ENCODE results near the gene TEDC2.

Gene TEDC2

GRCh38 chr16:2497695-2498484 is 38.0 kb downstream of the TEDC2 start:
- DNase-seq = no peak

GRCh38 chr16:2498531-2499253 is 38.8 kb downstream of the TEDC2 start:
- no peak for DNase-seq

GRCh38 chr16:2499454-2499853 is 39.5 kb downstream of the TEDC2 start:
- DNase-seq = no peak

GRCh38 chr16:2499890-2500429 is 40.1 kb downstream of the TEDC2 start:
- DNase-seq = no peak

- DNase-seq = no peak
These were observed 40.6 kb downstream of the TEDC2 start for GRCh38 chr16:2500430-2500917.

GRCh38 chr16:2500918-2501750 is 41.2 kb downstream of the TEDC2 start:
- DNase-seq = peak; percentile 77

- no peak for DNase-seq
These were observed 42.3 kb downstream of the TEDC2 start for GRCh38 chr16:2501946-2502895.

GRCh38 chr16:2505695-2506094 is 45.8 kb downstream of the TEDC2 start:
- no peak for DNase-seq

- DNase-seq = no peak
These were observed 47.2 kb downstream of the TEDC2 start for GRCh38 chr16:2507052-2507659.

GRCh38 chr16:2507665-2508064 is 47.8 kb downstream of the TEDC2 start:
- no peak for DNase-seq

- DNase-seq = no peak
These were observed 49.0 kb downstream of the TEDC2 start for GRCh38 chr16:2508722-2509400.

- no peak for DNase-seq
These were observed 51.4 kb downstream of the TEDC2 start for GRCh38 chr16:2511128-2511800.

GRCh38 chr16:2511996-2512734 is 52.3 kb downstream of the TEDC2 start:
- no peak for DNase-seq

- no peak for DNase-seq
These were observed 53.0 kb downstream of the TEDC2 start for GRCh38 chr16:2512735-2513404.

GRCh38 chr16:2513405-2514332 is 53.8 kb downstream of the TEDC2 start, which contains the start of gene ATP6V0C:
ATP6V0C (plus strand) TSS chr16:2513952; CDS start chr16:2514104, 152 bp downstream.
- DNase-seq = peak; percentile 87

Measured in stimulated activated CD4-positive, alpha-beta T cell treated with anti-CD3 and anti-CD28 coated beads, Interleukin-1b, Interleukin-23, amount 100 ng/mL, for 48 hours (primary cell).